HG03103 (cell line): ENCODE data around the gene LDHD.
"Not testable (repeated sequence)": the region's sequence is repeated elsewhere in the genome, so short reads cannot be mapped to it uniquely, and the experiment has no call there.

Source experiments
- ATAC-seq: cut with Tn5 transposase; IDR thresholded peaks from one replicate; pipeline ENCODE4 v1.9.1; 2021; ENCODE audit warnings: low read depth; ENCODE audit not compliant: unreplicated experiment

The LDHD gene

DNA sequence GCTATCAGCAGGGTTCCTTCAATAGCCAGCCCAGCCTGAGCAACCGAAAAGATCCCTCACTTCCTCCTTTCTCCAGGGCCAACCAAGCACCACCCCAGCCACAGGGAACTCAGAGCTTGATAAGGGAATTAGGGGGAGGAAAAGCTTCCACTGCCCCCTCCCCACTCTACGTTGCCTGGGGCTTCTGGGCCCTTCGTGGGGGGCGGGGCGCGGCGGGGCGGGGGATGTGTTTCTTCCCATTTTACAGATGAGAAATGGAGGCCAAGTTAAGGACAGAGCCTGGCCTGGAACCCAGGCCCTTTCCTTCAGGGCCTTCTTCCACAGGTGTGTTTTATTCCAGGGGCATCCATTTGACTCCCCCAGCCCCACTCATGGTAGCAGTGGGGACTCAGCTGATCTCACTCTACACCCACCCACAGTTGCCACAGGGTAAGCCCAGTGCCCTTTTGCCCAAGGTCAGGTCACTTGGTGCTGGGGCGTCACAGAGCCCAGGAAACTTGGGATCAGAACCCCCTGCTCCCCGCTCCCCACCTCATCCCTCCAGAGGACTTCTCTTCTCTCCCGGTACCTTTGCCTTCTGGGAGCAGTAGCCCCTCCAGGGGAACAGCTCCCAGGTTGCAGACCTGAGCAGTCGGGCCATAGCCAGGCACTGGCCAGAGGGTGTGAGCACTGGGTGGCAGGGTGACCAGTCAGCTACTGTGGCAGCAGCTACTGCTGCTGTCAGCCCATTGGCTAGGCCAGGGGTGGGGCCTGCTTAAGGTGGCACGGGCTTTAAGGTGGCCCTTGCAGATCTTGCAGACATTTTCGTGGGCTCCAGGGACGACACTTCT lies at the start of gene LDHD:
LDHD (minus strand) TSS at position 700 of the 830 bp plus-strand sequence; CDS start at position 640, 60 bp downstream.
- ATAC-seq, result peak; percentile 70

DNA sequence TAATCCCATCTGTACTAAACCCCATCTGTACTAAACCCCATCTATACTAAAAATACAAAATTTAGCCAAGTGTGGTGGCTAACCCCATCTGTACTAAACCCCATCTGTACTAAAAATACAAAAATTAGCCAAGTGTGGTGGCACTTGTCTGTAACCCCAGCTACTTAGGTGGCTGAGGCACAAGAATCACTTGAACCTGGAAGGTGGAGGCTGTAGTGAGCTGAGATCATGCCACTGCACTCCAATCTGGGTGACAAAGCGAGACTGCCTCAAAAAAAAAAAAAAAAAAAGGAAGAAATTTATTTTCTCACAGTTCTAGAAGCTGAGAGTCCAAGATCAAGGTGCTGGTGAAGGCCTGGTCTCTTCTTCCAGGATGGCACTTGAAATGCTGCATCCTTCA lies 43.8 kb upstream of the LDHD start:
- no peak for ATAC-seq

DNA sequence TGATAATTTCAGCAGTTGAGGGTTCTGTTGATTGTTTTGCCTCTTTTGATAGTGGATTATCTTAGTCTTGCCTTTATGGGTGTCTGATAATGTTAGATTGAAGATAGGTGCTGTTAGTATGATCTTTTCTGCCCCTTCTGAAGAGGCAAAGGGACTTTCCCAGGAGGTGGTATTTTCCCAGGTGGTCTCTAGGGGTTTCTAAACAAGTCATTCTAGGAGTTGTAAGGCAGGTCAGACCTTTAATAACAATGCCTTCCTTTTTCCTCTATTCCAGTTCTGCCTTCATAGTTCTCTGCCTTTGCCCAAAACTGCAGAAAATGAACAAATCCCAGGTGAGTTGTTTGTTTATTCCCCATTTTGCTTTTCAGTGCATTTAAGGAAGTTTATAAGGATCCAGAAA lies 36.1 kb upstream of the LDHD start:
- no peak for ATAC-seq

DNA sequence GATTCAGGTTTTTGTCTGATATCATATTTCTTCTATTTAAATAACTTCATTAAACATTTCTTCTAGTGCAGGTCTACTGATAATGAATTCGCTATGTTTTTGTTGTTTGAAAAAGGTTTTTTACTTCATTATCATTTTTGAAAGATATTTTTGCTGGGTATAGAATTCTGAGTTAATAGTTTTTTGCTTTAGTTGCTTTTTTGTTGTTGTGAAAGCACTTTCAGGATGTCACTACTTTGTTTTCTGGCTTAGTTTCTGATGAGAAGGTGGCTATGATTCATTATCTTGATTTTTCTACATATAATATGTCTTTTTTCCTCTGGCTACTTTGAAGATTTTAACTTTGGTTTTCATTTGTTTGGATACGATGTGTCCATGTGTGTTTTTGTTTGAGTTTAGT lies 35.2 kb upstream of the LDHD start:
- no peak for ATAC-seq

DNA sequence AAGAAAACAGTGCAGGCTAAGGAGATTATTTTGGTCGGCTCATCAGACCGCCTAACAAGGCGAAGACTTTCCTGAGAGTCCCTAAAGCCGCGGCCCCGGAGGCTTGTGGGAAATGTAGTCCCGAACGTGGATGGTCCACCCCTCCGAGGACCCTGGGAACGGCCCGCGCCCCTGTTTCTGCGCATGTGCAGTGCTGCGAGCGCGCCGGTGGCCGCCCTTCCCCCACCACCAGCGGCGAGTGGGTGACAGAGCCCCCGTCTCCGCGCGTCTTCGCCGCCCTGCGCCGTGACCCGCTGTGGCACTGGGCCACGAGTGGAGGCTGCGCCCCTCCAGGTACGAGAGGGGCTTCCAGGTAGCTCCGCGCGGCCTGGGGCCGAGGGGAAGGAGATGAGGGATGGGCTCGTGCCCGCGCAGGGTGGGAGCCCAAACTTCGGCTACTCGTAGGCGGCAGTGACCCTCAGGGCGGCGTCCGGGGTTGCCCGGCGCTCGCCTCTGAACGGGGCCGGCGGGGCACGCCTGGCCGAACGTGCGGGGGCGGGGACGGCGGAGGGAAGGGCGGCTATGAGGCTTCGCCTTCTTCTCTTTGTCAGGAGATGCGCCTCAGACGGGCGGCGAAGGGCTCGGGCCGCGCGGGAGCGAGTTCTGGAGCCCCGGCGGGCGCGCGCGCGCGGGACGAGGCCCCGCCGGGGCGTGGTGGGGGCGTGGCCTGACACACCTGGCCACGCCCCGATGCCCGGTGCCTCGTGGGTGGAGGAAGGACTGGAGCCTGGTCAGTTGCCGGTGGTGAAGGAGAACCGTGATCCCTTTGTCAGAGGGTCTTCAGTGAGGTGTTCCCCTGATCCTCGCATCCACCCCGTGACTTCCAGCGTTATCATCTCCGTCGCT lies 32.0 kb upstream of the LDHD start, which contains the start of gene ZFP1:
ZFP1 (plus strand) TSS at position 214 of the 885 bp plus-strand sequence. CDS start 4,428 bp downstream, outside the sequence.
- ATAC-seq, result peak; percentile 81

DNA sequence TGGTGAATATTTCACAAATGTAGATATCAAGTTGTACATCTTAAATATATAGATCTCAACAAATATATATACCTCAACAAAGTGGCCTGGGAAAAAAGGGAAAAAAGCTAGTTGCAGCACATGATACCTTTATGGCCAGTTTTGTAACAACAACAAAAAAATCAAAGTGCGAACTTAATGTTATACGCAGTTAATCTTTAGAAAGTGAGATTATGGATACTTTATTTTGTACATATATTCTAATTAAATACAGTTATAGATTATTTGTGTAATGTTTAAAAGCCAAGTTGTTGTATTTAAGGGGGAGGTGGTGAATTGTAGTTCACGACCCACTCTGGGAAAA lies 31.4 kb upstream of the LDHD start:
- no peak for ATAC-seq

DNA sequence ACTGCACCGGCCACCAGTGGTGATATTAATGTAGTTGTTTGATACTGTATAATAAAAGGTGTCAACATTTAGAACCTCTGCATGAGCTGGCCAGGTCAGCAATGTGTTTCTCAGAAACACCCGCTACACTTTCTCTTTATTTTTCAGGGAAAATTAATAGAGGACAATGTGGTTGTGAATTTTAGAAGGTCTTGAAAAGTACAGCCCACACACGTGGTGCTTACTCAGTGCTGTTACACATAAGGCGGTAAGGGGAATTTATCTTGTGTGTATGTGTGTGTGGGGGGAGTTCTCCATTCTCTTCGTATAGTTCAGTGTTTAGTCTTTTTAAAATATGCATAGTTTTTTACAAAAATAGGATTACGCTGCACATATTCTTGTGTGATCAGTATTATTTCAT lies 27.4 kb upstream of the LDHD start:
- ATAC-seq, result no peak

DNA sequence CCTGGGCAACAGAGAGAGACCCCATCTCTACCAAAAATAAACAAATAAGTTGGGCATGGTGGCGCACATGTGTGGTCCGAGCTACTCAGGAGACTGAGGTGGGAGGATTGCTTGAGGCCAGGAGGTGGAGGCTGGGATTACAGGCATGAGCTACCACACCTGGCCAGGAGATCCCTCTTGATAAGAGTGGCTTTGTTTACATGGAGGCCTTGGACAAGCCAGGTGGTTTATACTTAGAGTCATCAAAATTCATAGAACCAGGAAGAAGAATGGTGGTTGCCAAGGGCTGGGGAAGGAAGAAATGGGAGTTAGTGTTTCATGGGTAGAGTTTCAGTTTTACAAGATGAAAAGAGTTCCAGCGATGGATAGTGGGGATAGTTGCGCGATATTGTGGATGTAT lies 22.9 kb upstream of the LDHD start:
- ATAC-seq, result no peak

DNA sequence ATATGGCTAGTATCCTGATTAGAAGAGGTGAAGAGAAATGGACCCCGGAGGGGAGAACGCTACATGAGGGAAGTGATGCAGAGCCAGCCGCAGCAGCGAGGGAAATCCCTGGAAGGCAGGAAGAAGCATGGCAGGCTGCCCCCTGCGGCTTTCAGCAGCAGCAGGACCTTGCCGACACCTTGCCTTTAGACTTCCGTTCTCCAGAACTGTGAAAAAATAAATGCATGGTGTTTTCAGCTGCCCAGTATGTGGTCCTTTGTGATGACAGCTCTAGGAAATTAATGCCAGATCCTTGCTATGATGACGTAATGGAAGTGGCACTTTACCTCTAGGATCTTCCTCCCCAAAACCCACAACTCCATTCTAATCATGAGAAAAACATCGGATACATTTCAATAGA lies 22.1 kb upstream of the LDHD start:
- no peak for ATAC-seq

DNA sequence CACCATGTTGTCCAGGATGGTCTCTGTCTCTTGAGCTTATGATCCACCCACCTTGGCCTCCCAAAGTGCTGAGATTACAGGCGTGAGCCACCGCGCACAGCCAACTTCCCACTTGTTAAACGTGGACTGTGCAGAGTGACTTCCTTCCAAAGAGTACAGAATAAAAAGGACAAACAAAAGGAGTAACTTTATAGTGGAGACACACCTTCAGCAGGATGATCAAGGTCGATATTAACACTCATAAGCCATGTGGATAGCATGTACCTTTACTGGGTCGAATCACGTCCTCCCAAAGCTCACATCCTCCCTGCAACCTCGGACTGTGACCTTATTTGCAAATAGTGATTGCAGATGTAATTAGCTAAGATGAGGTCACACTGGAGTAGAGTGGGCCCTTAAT lies 21.7 kb upstream of the LDHD start:
- no peak for ATAC-seq

DNA sequence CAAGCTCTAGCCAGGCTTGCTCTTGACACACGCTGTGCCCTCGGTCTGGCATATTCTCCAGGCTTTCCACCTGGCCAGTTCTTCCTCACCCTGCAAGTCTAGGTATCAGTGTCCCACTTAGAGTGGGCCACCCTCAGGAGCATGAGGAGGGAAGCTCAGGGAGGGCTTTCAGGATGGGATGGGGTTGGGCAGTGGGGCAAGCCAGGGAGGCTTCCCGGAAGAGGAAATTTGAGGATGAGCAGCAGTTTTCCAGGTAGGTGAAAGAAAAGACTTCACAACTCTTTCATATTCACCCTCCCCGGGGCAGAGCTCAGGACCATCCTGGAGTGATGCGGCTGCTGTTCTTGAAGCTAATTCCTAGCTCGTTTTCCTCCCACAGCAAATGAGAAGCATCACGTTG lies 14.5 kb upstream of the LDHD start:
- ATAC-seq, result no peak

DNA sequence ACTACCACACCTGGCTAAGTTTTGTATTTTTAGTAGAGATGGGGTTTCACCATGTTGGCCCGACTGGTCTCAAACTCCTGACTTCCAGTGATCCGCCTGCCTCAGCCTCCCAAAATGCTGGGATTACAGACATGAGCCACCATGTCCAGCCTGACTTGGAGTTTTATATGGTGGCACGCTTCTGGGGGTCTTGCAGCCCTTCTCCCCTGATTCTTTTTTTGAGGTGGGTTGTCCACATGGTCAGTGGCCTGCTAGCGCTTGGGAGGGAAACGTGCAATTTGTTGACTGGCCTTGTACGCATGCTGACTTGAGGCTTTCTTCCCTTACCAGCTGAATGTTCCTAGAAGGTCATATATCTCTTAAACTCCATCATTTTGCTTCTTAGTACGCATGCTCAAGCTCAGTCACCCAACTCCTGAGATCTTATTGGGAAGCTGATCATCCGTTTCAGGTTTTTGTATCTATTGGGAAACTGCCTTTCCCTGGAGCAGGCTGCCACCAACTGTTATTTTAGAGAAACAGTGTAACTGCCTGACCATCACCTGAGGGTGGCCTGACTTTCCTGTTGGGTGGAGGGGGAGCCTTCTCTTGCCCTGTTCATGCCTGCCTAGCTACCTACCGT lies 13.7 kb upstream of the LDHD start:
- no peak for ATAC-seq

DNA sequence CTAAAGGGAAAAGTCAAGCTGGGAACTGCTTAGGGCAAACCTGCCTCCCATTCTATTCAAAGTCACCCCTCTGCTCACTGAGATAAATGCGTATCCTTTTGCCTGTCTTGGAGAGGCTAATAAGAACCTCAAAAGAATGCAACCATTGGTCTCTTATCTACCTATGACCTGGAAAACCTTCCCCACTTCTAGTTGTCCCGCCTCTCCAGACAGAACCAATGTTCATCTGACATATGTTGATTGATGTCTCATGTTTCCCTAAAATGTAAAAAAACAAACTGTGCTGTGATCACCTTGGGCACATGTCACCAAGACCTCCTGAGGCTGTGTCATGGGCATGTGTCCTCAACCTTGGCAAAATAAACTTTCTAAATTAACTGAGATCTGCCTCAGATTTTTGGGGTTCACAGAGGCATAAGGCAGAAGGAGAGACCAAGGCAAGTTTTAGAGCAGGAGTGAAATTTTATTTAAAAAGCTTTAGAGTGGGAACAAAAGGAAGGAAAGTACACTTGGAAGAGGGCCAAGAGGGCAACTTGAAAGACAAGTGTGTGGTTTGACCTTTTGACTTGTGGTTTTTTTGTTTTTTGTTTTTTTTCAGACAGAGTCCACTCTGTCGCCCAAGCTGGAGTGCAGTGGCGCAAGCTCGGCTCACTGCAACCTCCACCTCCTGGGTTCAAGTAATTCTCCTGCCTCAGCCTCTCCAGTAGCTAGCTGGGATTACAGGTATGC lies 13.0 kb upstream of the LDHD start:
- ATAC-seq, result not testable (repeated sequence)

DNA sequence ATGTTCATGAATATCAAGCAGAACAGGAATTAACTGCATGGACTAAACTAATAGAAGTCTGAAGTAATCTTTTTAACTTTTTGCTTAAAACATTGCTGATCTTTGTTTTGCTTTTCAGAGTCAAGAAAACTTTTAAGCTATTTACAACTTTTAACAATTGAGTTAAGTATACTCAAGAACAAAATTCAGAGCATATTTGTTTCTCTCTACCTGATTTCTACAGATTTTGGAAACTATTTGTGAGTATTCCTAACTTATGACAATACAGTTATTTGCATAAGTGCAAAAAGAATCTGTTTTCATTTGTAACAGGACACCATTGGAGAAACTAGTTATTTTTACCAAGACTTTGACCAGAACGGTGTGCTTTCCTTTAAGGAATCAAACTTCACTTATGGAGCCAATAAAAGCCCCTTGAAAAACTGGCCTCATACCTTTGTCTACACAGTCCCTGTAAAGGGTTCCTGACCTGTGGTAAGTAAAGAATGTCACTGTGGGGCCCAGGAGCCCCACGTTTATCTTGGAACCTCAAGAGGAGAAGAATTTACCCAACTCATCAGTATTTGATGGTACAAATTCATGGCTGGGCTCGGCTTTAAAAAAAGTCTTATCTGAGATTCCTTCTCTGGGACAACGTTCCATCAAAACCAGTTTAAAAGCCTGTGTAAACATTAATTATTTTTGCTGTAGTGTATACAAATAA lies 11.3 kb upstream of the LDHD start:
- ATAC-seq, result no peak

DNA sequence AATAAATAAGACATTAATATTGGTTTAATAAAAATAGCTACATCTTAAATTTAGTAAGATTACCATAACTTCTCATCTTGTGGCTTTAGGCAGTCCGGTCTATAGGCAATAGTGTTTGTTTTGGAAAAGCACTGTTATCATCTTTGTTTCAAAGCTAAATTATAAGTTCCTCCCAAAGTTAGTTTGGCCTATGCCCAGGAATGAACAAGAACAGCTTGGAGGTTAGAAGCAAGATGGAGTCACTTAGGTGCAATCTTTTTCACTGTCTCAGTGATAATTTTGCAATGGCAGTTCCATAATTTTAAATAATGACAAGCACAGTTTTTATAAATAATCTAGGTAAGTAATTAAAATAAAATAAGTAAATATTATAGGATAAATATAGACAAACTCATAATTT lies 6.0 kb upstream of the LDHD start:
- no peak for ATAC-seq

DNA sequence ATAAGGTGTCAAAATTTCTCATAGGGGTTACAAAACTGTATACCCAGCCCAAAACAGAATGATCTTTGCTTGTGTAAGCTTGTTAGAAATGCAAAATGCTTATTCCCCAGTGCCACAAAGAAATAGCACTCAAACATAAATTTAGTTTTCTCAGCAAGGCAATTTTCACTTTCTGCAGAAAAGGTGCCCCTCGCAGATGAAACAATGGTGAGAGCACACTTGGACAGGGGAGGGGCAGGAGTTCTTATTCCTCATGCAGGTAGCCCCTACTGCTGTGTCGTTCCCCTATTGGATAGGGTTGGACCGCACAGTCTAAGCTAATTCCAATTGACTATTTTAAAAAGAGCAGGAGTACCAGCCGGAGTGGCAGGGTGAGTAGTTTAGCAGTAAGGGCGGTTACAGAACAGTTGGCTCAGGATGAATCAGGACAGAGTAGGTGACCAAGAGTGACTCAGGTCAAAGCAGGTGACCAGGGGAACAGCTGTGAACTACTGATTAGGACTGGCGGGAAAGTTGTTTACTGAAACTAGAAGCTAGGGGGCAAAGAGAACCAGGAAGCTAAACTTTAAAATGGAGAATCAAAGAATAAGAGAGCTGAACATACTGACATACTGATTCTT lies 5.5 kb upstream of the LDHD start:
- ATAC-seq, result no peak

DNA sequence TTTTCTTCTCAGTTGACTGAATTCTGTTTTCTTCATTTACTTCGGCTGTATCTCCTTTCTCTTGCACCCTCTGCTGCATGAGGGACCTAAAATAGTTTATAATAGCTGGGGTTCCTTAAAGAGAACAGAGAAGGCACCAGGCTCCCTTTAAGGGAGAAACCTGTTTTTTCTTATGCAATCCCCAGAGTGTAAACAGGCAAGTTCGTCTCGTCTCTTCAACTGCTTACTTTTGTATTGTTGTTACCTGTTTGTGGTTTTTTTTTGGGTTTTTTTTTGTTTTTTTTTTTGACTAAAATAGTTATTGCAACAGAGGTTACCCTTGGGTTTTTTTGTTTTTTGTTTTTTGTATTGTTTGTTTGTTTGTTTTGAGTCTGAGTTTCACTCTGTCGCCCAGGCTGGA lies 3.7 kb upstream of the LDHD start:
- ATAC-seq, result no peak

DNA sequence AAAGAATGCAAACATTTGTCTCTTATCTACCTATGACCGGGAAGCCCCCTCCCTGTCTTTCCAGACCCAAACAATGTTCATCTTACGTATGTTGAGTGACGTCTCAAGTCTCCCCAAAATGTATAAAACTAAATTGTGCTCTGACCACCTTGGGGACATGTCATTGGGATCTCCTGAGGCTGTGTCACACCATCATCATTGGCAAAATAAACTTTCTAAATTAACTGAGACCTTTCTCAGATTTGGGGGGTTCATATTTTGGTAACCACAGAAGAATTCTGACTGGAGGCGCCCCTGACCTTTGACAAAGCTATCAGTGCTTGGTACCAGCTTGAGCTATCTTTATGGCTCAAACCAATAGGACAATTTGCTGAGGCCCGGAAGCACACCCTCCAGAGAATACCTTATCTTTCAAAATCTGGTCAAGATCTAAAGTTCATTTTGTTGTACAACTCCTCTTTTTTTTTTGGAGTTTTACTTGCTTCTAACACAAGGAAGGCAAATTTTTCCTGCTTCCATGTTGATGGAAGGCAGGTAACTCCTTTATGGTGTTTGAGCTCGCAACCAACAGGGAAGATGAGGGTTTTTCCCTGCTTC lies 2.5 kb upstream of the LDHD start:
- ATAC-seq, result no peak

DNA sequence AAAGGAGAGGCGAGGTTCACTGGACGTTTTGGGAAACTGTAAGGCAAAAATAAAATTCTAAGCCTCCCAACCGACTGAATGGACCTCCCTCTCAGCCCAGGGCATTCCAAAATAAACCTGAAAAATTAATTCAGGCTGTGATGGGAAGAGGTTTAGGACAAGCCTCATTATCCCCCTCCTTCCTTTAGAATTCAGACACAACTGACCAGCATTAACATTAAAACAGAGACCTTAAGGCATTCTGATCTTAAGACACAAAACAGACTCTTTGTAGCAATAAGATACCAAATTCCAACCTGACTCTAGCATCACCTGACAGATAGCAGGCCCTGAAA lies 298 bp upstream of the LDHD start:
- ATAC-seq, result no peak
